Erythroblast (primary cell): ENCODE results near the gene GPANK1.

Source experiments
- GATA1 ChIP-seq: IDR thresholded peaks from 2 replicates; pipeline ENCODE4 v1.6.1; 2011; ENCODE audit warnings: low read depth, mild to moderate bottlenecking, control low read depth, low read length, moderate library complexity
- POLR2A ChIP-seq: IDR thresholded peaks from 2 replicates; pipeline ENCODE4 v1.6.1; 2011; ENCODE audit warnings: mild to moderate bottlenecking, low read length

DNA sequence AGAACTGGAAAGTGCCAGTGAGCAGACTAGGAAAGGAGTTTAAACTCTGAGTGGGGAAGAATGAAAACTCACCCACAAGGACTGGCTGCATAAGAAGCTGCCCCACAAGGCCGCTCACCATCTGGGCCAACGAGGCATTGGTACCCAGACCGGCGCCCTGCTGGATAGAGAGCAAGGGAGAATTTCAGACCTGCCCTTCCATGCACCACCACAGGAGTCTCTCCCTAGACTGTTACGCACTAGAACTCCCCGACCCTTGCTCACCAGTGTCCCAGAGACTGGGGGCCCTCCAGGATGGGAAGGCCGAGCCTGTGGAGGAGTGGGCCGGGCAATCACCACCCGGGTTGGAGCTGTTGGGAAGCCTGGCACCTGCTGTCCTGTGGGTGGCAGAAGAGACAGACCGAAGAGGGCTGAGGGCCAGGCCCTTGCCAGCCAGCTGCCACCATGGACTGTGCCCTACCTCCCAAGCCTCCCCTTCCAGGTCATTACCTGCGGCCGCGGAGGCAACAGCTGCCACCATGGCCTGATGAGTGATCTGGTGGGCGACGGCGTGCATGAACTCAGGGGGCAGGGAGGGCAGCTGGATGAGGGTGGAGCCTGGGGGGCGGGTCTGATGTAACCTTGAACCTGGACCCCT, 20.9 kb downstream of the GPANK1 start:
- TF ChIP-seq POLR2A (no peak), GATA1 (no peak)
